Ureter (tissue), 1 donor: ENCODE results near the gene GABRR3. TPM values are rescaled to one million over a fixed set of nuclear protein-coding genes. Genes with fewer than 3 reads are reported as not detected.
"Not testable (repeated sequence)": the region's sequence is repeated elsewhere in the genome, so short reads cannot be mapped to it uniquely, and the experiment has no call there.

Experiments
- DNase-seq: peaks from one replicate; pipeline ENCODE4 v3.0.0-alpha.2; 2020; ENCODE audit warnings: low spot score
- total RNA-seq: library from RNA; stranded (reverse); gene quantifications from one replicate; pipeline ENCODE4 v1.2.4, GENCODE V29; 2023
- donor health status: DM: yes; HTN: yes; CAD: no.

The GABRR3 gene
- total RNA-seq, 1 donor from 2014 or later = 0.10 TPM

GRCh38 chr3:98021830-98022560, 13.1 kb downstream of the GABRR3 start:
- no peak for DNase-seq

GRCh38 chr3:98020412-98020811, 14.7 kb downstream of the GABRR3 start:
- DNase-seq = no peak

GRCh38 chr3:98018301-98018700, 16.8 kb downstream of the GABRR3 start:
- DNase-seq = no peak

- no peak for DNase-seq
Measured at GRCh38 chr3:98014268-98014585, 20.9 kb downstream of the GABRR3 start.

- DNase-seq = peak; percentile 69
Measured at GRCh38 chr3:98013411-98014267, 21.5 kb downstream of the GABRR3 start.

- no peak for DNase-seq
Measured at GRCh38 chr3:98012979-98013378, 22.1 kb downstream of the GABRR3 start.

GRCh38 chr3:98010883-98011449, 24.1 kb downstream of the GABRR3 start:
- not testable (repeated sequence) for DNase-seq

- no peak for DNase-seq
Measured at GRCh38 chr3:98010194-98010882, 24.8 kb downstream of the GABRR3 start.

- no peak for DNase-seq
Measured at GRCh38 chr3:98008855-98009254, 26.3 kb downstream of the GABRR3 start.

GRCh38 chr3:98005438-98005837, 29.7 kb downstream of the GABRR3 start:
- DNase-seq = no peak

- DNase-seq = no peak
Measured at GRCh38 chr3:98004721-98005120, 30.4 kb downstream of the GABRR3 start.

- no peak for DNase-seq
Measured at GRCh38 chr3:98003306-98003969, 31.7 kb downstream of the GABRR3 start.

GRCh38 chr3:98002717-98003116, 32.4 kb downstream of the GABRR3 start:
- DNase-seq = no peak

- DNase-seq = no peak
Measured at GRCh38 chr3:97999994-98000393, 35.1 kb downstream of the GABRR3 start.

GRCh38 chr3:97999103-97999502, 36.0 kb downstream of the GABRR3 start:
- DNase-seq = no peak

- no peak for DNase-seq
Measured at GRCh38 chr3:97996988-97997387, 38.1 kb downstream of the GABRR3 start.

GRCh38 chr3:97994328-97994945, 40.7 kb downstream of the GABRR3 start:
- DNase-seq = no peak

- DNase-seq = no peak
Measured at GRCh38 chr3:97993526-97993925, 41.6 kb downstream of the GABRR3 start.

GRCh38 chr3:97992547-97993173, 42.5 kb downstream of the GABRR3 start:
- no peak for DNase-seq

- no peak for DNase-seq
Measured at GRCh38 chr3:97991293-97991682, 43.8 kb downstream of the GABRR3 start.
